ENCODE data around the gene C1orf167. TPM values are rescaled to one million over a fixed set of nuclear protein-coding genes. Genes with fewer than 3 reads are reported as not detected.

C1orf167 gene
- total RNA-seq, 1 donor from 2014 or later, result not detected

- TF ChIP-seq CTCF (conservative IDR thresholded peaks at IDR 0.05), result no peak
- Mint-ChIP-seq H3K27me3 (ENCODE audit: low read depth) (peaks cover 27% of the 10 kb centered on the region), H3K36me3 (ENCODE audit: low read depth) (no peaks in the 10 kb centered on the region), H3K9me3 (no peaks in the 10 kb centered on the region), H3K4me3 (no peak overlapping the region), H3K27ac (ENCODE audit: unreplicated experiment) (peak overlapping the region; percentile 71), H3K4me1 (peaks cover 18% of the 10 kb centered on the region)
- no peak for DNase-seq (ENCODE audit: low read depth, low spot score)
Measured at GRCh38 chr1:11765661-11766428, 3.9 kb downstream of the C1orf167 start.

- TF ChIP-seq CTCF (conservative IDR thresholded peaks at IDR 0.05), result no peak
- DNase-seq (ENCODE audit: low read depth, low spot score), result no peak
- H3K4me3 Mint-ChIP-seq, result no peak overlapping the region
- no peak overlapping the region for H3K27ac Mint-ChIP-seq (ENCODE audit: unreplicated experiment)
- H3K4me1 Mint-ChIP-seq, result peaks cover 18% of the 10 kb centered on the region
- no peaks in the 10 kb centered on the region for H3K36me3 Mint-ChIP-seq (ENCODE audit: low read depth)
- no peaks in the 10 kb centered on the region for H3K9me3 Mint-ChIP-seq
- H3K27me3 Mint-ChIP-seq (ENCODE audit: low read depth), result peaks cover 22% of the 10 kb centered on the region
Measured at GRCh38 chr1:11766429-11766776, 4.4 kb downstream of the C1orf167 start.

GRCh38 chr1:11767922-11768704, 6.1 kb downstream of the C1orf167 start:
- H3K4me1 Mint-ChIP-seq, result peaks cover 8% of the 10 kb centered on the region

GRCh38 chr1:11768821-11769220, 6.8 kb downstream of the C1orf167 start:
- H3K4me3 Mint-ChIP-seq, result no peak overlapping the region
- no peaks in the 10 kb centered on the region for H3K36me3 Mint-ChIP-seq (ENCODE audit: low read depth)
- no peak overlapping the region for H3K27ac Mint-ChIP-seq (ENCODE audit: unreplicated experiment)
- H3K4me1 Mint-ChIP-seq, result peaks cover 3% of the 10 kb centered on the region
- no peak for DNase-seq (ENCODE audit: low read depth, low spot score)
- H3K9me3 Mint-ChIP-seq, result no peaks in the 10 kb centered on the region
- H3K27me3 Mint-ChIP-seq (ENCODE audit: low read depth), result no peaks in the 10 kb centered on the region
- TF ChIP-seq CTCF (conservative IDR thresholded peaks at IDR 0.05), result no peak

More at GRCh38 chr1:11767922-11768704, 6.1 kb downstream of the C1orf167 start:
- H3K27me3 Mint-ChIP-seq (ENCODE audit: low read depth), result peaks cover 4% of the 10 kb centered on the region
- no peak for TF ChIP-seq CTCF (conservative IDR thresholded peaks at IDR 0.05)
- no peak overlapping the region for H3K27ac Mint-ChIP-seq (ENCODE audit: unreplicated experiment)
- no peak overlapping the region for H3K4me3 Mint-ChIP-seq
- no peaks in the 10 kb centered on the region for H3K36me3 Mint-ChIP-seq (ENCODE audit: low read depth)
- no peaks in the 10 kb centered on the region for H3K9me3 Mint-ChIP-seq
- DNase-seq (ENCODE audit: low read depth, low spot score), result no peak

GRCh38 chr1:11769274-11769673, 7.3 kb downstream of the C1orf167 start:
- H3K4me1 Mint-ChIP-seq, result no peaks in the 10 kb centered on the region
- no peak overlapping the region for H3K4me3 Mint-ChIP-seq
- H3K27me3 Mint-ChIP-seq (ENCODE audit: low read depth), result no peaks in the 10 kb centered on the region
- no peaks in the 10 kb centered on the region for H3K9me3 Mint-ChIP-seq
- no peak for DNase-seq (ENCODE audit: low read depth, low spot score)
- H3K36me3 Mint-ChIP-seq (ENCODE audit: low read depth), result no peaks in the 10 kb centered on the region
- TF ChIP-seq CTCF (conservative IDR thresholded peaks at IDR 0.05), result no peak
- no peak overlapping the region for H3K27ac Mint-ChIP-seq (ENCODE audit: unreplicated experiment)

All from neural crest cell (in vitro differentiated cells).